GM18517 (cell line): ENCODE measurements around the gene ADORA1.

Source experiments
- ATAC-seq: cut with Tn5 transposase; IDR thresholded peaks from one replicate; pipeline ENCODE4 v1.9.1; 2021; ENCODE audit warnings: mild to moderate bottlenecking, moderate library complexity; ENCODE audit not compliant: unreplicated experiment

The ADORA1 gene

GRCh38 chr1:203207751-203208150 lies 80.2 kb downstream of the ADORA1 start:
- no peak for ATAC-seq

DNA sequence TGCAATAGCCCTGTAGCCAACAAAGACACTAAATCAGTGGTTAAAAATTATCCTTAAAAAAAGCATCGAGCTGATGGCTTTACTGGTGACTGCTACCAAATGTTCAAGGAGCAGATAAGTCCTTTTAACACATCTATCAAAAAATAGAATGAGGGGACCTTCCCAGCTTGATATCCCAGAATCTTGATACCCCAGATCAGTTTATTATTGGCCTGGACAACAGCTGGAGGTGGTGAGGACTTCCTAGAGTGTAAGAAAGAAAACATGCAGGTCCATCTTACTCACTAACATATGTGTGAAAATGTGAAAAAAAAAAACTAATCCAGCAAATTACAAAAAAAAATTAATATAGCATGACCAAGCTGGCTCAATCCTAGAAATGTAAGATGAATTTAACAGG lies 80.7 kb downstream of the ADORA1 start:
- ATAC-seq: no peak

- ATAC-seq: no peak
Measured at GRCh38 chr1:203210350-203210749, 82.8 kb downstream of the ADORA1 start.

GRCh38 chr1:203210988-203211387 lies 83.5 kb downstream of the ADORA1 start:
- ATAC-seq: no peak

DNA sequence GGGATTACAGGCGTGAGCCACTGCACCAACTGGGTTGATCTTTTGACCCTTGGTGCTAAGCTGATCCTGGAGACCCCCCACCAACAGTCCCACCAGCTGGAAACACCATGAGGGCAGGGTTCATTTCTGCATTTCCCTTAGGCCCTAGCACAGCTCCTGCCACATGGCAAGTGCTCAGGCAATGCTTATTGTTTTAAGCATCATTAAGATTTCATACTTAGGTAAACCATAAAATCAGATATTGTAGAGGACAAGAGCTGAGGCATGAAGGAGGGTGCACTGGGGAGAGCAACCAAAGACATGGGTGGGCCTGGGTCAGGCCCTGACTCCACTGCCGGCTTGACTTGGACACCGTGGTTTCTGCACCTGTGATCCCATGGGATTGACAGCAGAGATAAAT lies 84.3 kb downstream of the ADORA1 start:
- no peak for ATAC-seq

- ATAC-seq: no peak
Measured at GRCh38 chr1:203213126-203213525, 85.6 kb downstream of the ADORA1 start.

DNA sequence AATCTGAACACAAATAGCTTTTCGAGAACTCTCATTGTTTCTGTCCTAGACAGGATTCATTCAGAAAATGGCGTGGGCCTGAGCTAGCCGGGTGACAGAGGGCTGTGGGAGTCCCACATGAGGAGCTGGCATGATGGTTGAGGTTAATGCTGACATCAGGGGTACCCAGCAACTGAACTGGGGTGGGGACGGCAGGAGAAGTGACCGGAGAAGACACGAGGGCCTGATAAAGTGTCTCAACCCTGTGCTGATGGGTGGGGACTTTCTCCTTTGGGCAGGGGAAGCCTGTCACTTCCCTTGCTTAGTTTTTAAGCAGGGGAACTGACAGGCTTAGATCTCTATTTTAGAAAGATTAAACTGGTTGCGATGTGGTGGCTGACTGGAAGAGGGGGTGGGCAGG lies 87.3 kb downstream of the ADORA1 start:
- no peak for ATAC-seq

DNA sequence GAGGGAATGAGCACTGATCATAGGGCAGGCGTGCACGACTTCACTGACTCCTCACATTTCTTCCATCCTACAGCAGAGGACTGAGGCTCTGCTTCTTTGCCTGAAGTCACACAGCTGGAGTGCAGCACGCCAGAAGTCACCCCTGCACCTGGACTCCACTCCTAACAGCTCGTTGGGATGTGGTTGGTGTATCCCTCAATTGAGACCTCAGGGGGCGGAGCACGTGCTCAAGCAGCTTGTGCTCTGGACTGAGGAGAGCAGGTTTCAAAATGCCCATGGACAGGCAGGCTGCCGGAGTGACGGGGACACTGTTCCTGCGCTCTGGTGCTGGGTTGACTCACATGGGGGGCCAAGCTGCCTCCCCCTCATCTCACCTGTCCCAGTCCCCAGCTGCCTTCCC lies 88.0 kb downstream of the ADORA1 start:
- no peak for ATAC-seq

DNA sequence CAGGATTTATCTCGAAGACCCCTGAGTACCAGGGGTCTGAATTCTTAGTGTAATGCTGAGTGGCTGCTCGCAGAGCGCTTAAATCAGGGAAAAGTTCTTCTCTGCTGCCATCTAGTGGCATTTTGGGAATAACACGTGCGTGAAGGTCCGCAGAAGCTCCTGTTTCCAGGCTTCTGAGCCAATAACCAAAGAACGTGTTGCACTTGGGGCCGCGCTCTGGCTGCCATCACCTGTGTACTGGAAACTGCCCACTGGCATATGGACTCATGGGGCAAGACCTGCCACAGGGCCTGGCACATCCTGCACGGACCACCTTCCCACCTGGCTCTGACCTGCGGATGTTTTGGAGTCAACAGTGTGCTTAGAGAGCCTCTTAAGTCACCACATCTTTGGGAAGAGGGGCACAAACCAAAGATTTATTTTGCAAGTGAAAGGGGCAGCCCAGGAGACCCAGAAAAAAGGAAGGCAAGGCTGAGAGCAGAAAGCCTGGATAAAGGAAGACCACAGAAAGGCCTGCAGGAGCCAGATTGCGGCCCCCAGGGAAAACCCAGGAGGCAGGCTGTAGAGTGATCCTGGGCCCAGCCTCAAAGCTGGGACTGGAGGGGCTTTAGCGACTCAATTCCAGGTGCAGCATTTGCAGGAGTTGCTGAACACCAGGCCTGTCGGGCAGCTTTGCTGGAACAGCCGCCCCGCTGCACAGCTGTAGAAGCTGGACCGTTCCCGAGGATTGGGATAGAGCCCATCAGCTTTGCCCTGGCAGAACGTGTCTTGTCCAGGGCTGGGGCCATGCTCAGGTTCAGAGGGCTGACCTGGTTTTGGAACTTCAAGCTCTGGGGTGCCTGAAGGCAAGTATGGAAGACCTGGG lies 89.0 kb downstream of the ADORA1 start:
- no peak for ATAC-seq
